PFSK-1 (cell line): ENCODE data around the gene NEURL1B.

Experiments
- FOXP2 ChIP-seq: optimal IDR thresholded peaks from 2 replicates; pipeline ENCODE3; 2011; ENCODE audit warnings: borderline replicate concordance, control low read depth, inconsistent platforms; ENCODE audit not compliant: insufficient read depth; ENCODE audit errors: extremely low read length, extremely low read depth
- POLR2AphosphoS5 ChIP-seq: IDR thresholded peaks from 2 replicates; pipeline ENCODE4 v1.6.1; 2012; ENCODE audit warnings: low read depth, mild to moderate bottlenecking, control low read depth, low read length, moderate library complexity
- REST ChIP-seq, 2 experiments: IDR thresholded peaks; 2 replicates each; pipeline versions ENCODE4 v1.6.1 to v1.8.0; 2011 to 2012; ENCODE audit warnings: low read depth in 2 of 2, low read length in 2 of 2, control low read depth in 1 of 2, inconsistent platforms in 1 of 2, mild to moderate bottlenecking in 1 of 2, moderate library complexity in 1 of 2; ENCODE audit not compliant: insufficient read depth in 1 of 2

- TF ChIP-seq FOXP2 = no peak
- TF ChIP-seq POLR2AphosphoS5 = no peak
- TF ChIP-seq REST (IDR thresholded peaks at IDR 0.05; ENCODE audit: insufficient read depth in 1 of 2, low read depth in 2 of 2, low read length in 2 of 2) = no peak
These were observed 37.7 kb upstream of the NEURL1B start for GRCh38 chr5:172603251-172603806.
